HG02938 (cell line): ENCODE measurements around the gene KLF13.

ENCODE experiments used
- ATAC-seq: cut with Tn5 transposase; IDR thresholded peaks from one replicate; pipeline ENCODE4 v1.9.1; 2021; ENCODE audit warnings: mild to moderate bottlenecking, moderate library complexity; ENCODE audit not compliant: unreplicated experiment

Gene KLF13

DNA sequence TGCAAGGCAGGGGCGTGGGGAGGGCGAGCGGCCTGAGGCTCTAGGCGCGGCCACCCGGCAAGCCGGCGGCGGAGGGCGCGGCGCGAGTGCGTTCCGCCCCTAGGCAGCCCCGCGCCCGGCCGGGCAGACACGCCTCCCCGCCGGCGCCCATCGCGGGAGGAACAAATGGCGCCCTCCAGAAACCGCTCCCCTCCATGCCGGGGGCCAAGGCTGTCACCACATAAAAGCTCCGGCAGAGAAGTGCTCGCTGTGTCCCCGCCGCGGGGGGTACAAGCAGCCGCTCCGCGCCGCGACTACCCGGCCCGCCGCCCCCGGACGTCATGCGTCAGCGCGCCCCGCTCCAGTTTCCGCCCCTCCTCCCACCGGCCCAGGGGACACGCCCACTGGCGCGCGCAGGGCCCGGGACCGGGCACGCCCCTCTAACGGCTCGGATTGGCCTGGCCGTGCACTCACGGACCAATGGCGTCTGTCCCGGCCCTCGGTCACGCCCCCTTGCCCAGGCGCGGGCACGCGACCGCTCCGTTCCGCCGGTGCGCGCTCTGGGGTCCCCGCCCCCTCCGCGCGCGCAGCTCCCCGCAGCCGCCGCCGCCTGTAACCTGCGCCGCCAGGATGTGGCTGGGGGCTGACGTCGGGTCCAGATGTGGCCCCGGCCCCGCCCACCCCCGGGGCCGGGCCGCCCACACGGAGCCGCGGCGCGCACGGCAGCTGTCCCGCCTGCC is at the start of gene KLF13:
KLF13 (plus strand) TSS at position 680 of the 719 bp plus-strand sequence. CDS start 378 bp downstream, outside the sequence.
- peak; percentile 59 for ATAC-seq

DNA sequence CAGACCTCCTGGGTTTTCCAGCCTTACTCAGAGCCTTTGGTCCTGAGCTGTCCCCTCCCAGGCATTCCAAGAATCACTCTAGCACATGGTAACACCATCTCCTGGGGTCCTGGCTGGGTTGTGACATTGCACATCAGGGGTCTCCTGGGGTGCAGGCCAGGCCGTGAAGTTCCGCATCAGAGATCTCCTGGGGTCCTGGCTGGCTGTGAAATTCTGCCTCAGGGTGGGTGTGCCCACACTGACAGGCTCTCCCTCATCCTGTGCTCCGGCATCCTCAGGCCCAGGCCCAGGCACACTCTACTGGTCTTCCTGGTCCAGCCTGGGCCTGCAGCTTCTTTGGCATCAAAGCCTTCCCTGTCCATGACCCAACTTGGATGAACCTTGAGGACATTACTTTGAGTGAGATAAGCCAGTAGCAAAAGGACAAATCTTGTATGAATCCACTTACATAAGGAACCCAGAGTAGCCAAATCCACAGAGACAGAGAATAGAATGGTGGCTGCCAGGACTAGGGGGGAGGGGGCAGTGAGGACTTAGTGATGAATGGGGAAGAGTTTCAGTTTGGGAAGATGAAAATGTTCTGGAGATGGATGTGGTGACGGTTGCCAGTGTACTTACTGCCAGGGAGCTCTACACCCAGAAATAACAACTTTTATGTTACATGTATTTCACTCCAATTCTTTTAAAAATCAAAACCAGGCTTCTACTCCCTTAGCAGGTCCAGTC is 49.1 kb upstream of the KLF13 start:
- ATAC-seq = no peak

DNA sequence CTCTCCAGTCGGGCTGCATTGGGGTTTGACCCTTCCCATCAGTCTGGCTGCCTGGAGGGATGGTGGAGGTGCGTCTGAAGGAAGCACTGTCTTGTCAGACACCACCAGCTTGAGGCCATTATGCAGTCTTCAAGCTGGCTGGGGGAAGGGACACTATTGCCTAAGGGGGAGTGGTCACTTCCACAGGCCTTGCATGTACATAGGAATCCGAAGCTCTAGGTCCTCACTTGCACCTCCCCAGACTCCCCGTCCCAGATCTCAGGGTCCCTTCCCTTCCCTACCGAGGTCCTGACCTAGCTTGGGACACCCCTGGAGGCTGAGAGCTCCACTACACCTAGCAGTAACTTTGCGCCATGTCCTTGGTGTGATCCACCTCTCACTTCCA is 48.6 kb upstream of the KLF13 start:
- no peak for ATAC-seq

DNA sequence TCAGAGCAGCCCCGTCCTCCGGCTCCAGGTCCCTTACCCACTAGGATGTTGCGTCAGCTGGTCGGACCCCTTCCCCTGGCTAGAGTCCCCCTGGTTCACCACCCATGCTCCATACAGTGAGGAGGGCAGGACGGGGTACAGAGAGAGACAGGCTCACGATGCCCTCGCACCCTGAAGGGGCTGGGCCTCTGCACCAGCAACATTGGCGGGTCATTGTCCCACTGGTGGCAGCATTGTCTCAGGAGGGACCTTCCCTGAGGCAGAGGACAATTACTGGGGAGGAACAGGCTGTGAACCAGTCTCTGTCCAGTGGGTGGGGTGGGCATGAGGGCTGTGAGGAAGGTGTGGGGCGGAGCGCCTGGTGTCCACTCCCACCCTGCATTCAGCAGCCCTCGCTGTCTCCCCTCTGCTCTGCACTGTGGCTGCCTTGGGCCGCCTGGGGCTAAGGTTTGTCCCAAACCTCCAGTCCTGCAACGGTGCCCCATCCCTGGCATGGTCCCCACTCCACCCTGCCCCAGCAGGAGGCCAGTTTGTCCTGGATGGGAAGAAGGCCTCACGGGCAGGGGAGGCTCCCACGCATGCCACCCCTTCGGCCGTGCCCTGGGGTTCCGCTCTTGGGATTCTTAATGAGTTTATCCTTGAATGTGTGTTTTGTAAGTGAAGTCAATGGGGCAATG is 48.0 kb upstream of the KLF13 start:
- ATAC-seq = no peak

DNA sequence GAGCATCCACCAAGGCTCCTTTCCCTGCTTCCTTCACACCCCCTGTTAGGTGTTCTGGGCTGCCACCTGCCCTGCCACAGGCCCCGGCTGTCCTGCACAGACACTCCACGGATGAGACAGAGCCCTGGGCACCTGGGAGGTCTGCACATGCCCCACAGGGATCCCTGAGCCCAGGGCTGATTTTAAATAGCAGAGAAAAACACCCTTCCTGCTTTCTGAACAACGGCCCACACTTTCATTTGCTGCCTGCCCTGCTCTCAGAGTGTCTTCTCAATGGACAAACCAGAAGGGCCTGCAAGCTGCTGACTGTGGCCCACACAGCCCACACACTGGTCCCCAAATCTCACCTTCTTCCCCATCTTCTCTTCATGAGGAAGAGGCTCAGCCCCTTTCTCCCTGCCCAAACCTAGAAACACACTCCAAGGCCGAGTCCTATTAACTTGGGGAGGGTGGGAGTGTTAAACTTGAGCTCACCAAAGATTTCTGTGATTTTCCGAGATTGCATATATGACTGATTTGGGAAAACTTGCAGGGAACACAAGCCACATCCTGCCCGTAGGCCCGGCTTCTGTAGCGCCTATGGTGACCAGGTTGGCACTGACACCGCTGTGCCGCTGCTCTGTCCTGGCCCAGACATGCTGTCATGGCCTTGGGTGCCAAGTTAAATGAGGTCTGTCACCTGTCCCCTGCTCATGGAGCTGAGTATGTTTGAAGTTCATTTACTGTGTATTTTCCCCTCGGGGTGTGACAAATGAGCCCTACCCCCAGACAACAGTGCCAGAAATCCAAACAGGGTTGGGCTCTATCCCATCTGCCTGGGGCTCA is 47.2 kb upstream of the KLF13 start:
- no peak for ATAC-seq

DNA sequence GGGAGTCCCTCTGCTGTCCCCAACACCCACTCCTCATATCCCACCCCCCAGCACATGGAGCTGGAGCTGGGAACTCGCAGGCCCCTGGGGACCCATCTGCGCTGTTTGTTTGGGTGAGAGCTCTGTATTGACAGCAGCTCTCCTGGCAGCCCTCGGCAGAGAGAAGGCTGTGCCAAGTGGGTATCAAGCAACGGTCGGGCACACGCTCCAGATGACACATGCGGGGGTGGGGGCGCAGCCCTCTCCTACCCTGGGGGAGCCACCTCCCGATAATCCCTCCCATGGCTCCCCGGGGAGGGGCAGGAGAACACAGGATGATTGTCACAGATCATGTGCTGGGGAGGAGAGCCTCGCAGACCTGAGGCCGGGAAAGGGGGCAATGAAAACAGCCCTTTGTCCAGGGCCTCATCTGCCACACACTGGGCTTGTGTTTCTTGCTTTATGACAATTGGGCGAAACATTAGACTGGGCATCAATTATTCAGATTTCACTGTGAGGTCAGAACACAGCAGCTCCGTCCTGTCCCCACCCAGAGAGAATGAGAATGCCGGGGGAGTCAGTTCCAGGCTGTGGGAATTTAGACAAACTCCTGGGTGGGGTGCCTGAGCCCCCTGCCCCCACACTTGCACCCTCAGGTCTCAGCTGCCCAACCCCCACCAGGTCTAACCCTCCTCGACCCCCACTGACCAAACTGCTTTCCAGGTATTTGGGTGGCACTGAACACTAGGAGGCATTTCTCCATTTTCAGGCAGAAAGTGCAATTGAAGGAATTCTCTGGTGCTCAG is 46.4 kb upstream of the KLF13 start:
- ATAC-seq = no peak

DNA sequence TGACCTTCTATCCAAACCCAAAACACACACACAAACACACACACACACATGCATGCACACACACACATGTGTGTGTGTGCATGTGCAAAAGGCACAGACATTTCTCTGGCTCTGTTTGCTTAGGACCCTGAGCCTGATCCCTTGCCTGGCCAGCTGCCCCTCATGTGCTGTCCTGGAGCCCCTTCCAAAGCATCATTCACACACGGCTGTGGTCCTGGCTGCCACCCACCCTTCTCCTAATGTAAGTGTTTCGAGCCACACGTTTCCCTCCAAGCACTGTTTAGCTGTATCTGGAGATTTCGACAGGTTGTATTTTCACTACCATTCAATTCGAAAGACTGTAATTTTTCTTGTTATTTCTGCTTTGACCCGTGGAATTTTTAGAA is 45.8 kb upstream of the KLF13 start:
- ATAC-seq = no peak

DNA sequence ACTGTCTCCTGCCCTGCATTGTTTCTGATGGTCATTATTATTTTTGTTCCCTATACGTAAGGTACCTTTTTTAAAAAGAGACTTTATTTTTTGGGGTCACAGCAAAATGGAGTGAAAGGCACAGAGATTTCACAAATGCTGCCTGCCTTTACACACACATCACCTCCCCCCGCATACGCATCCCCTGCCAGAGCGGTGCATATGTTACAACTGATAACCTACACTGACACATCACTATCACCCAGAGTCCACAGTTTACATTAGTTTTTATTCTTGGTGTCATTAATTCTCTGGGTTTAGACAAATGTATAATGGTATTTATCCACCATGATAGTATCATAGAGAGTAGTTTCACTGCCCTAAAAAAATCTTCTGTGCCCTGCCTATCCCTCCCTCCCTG is 43.6 kb upstream of the KLF13 start:
- no peak for ATAC-seq

DNA sequence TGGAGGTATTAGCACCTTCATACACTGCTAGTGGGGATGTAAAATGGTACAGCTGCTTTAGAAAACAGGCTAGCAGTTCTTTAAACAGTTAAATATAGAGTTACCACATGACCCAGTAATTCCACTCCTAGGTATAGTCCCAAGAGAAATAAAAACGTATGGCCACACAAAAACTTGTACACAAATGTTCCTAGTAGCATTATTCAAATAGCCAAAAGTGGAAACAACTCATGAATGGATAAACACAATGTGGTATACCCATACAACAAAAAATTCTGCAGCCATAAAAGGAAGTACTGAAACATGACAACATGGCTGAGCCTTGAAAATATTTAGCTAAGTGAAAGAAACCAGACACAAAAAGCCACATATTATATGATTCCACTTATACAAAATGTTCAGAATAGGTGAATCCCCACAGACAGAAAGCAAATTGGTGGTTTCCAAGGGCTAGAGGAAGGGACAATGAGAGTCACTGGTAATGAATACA is 40.8 kb upstream of the KLF13 start:
- ATAC-seq = peak; percentile 83

DNA sequence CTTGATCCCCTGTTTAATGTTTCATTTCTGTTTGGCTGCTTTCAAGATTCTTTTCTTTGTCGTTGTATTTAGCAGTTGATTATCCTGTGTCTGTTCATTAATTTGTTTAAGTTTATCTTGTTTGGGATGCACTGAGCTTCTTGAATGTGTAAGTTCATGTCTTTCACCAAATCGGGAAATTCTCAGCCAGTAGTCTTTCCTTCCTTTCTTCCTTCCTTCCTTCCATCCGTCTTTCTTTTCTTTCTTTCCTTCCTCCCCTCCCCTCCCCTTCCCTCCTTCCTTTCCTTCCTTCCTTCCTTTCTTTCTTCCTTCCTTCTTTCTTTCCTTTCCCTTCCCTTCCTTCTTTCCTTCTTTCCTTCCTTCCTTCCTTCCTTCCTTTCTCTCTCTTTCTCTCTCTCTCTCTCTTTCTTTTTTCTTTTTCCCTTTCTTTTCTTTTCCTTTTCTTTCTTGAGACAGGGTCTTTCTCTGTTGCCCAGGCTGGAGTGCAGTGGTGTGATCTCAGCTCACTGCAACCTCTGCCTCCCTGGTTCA is 35.5 kb upstream of the KLF13 start:
- no peak for ATAC-seq

DNA sequence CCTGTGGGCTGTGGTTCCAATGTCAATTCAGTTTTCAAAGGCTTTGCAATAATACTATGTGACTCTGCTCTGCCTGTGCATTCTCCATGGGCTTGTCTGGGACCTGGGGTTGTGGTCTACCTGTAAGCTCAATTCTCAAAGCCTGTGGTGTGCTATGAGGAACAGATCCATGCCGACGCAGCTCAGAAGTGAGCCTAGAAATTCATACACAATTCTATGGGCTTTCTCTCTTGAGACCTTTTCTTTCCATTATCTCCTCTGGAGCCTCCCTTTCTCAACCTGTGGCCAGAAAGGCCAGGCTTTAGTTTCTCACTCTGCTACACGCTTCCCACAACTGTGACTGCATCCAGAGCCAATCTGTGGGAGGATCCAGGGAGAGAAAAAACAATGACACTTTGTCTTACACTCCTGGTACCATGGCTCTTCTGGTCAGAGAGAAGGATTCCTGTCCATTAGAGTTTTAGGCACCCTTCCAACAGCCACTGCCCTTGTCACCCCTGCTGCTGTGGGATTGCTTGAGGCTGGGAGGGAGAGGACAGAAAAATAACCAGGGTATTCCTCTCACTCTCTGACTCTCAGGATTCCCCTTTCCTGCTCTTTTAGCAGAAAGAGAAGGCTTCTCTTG is 34.1 kb upstream of the KLF13 start:
- no peak for ATAC-seq

DNA sequence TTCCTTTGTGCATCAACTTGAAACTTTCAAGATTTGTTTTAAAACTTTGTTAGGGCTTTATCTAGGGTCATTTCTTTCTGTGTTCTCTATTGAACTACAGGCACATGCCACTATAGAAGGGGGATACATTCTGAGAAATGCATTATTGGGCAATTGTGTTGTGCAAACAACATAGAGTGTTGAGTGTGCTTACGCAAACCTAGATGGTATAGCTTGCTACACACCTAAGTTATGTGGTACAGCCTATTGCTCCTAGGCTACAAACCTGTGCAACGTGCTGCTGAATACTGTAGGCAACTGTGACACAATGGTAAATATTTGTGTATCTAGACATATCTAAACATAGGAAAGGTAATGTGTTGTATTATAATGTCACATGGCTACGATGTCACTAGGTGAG is 33.0 kb upstream of the KLF13 start:
- no peak for ATAC-seq

DNA sequence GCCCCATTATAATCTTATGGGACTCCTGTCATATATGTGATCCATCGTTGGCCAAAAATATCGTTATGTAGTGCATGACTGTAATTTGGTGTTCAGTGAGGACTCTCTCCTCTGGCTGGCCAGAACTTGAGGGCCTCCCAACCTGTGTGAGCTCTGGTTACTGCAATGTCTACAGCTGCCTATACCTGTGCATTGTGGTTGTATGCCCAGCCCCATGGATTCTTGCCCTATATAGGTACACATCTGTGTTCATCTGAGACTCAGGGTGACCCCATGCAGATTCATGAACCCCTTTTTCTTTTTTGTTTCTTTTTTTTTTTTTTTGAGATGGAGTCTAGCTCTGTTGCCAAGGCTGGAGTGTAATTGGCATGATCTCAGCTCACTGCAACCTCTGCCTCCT is 32.6 kb upstream of the KLF13 start:
- ATAC-seq = no peak

DNA sequence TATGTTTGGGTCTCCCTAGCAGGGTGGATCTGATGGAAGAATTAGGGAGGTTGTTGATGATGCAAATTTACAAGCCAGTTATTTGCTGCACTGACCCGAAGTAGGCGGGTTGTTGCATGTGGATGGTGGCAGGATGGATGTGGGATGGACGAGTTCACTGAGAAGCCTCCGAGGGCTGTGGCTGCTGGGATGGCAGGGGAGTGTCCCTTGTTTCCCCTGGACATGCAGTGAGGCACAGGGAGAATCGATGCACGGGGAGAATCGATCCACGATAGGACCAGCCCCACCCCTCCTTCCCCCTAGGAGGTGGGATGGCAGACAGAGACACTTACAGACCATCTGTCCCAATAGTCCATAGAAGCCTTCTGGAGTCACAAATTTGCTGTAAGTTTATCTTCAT is 31.0 kb upstream of the KLF13 start:
- no peak for ATAC-seq

DNA sequence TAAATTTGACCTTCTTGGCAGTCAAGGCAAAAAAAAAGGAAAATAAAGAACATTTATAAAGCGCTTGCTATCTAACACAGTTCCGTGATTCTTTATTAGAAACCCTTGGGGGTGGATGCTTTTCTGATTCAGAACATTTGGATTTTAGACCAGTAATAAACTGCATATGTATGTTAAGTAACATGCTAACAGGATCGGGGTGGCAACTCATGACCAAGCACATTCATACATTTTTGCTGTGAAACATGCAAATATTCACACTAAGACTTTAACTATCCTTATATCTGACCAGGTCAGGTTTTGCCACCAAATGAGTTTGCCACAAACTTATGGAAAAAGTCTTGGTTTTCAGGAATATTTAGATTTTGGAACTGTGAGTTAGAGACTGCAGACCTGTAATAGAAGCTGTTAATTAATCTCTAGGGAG is 30.4 kb upstream of the KLF13 start:
- ATAC-seq = no peak

DNA sequence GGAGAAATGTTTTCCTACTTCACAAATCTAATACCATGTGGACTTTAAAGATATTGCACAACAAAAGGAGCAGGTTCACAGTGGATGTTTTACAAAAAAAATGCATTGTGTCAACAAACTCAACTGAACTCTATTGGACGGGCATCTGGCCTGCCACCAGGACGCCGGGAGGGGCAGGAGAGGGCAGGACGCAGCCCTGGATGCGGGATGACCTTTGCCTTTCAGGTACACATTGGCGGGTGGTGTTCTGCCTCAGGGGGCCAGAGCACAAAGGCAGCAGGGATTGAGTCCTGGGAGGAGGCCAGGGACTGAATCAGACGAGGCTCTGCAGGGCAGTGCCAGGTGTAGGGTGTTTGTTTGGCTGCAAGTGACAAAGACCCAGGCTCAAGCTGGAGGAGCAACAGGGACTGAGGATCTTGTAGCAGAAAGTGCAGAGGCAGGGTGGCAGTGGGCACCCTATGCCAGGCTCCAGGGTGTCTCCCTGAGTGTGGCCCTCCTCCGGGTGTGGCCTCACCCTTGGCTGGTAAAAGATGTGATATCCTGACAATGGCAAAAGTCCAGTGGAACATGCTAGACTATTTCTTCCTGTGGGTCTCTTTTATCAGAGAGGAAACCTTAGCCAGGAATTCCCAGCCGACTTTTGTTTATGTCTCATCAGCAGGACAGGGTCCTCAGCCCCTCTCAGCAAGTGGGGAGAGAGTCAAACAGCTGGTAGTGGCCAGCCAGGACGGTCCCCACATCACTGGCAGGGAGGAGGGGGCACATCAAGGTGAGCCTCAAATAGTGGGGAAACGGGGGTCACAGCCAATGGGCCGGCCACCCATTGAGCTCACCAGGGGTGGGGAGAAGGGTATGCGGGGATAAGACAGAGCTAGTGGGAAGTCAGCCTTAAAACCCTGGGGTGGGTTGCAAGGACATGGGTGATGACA is 29.7 kb upstream of the KLF13 start:
- ATAC-seq = no peak

DNA sequence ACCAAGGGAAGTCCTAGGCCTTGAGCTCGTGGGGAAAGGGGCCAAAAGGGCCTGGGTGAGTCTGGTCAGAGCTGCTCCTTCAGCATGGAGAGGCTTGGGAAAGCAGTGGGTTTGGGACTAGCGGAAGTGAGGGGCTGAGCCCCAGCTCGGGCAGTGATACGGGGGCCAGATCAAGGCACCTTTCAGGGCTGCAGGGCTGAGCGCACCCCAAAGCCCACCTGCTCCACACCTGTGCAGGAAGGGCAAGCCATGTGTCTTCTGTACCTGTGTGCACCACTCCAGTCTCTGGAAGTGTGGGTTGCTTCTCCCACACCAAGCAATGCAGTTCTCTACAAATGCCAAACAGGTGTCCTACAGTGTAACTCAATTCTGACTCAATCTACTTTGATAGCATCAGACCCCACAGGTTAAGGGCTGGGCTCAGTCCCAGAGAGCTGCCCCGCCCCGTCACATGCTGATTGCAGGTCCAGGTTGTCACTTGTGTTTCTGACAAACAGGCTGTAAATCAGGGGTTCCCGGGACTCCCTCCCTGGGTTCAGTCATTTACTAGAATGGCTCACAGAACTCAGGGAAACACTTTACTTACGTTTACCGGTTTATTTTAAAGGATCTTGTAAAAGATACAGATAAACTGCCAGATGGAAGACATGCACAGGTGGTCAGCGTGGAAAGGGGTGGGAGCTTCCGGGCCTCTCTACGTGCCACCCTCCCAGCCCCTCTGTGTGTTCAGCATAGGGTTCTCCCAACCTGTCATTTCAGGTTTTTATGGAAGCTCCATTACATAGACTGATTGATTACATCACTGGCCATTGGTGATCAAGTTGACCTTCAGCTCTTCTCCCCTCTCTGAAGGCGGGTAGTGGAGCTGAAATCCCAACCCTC is 28.8 kb upstream of the KLF13 start:
- ATAC-seq = no peak
